GM12891 (cell line): ENCODE data around the gene TGFBR2.

Source experiments
- PAX5 ChIP-seq: IDR thresholded peaks from 2 replicates; pipeline ENCODE4 v1.6.1; 2011; ENCODE audit warnings: low read length, moderate library complexity, mild to moderate bottlenecking; ENCODE audit not compliant: insufficient read depth, severe bottlenecking
- POLR2A ChIP-seq: IDR thresholded peaks from 2 replicates; pipeline ENCODE4 v1.6.1; 2011; ENCODE audit warnings: low read depth, low read length, control low read depth
- POLR2AphosphoS5 ChIP-seq: IDR thresholded peaks from 2 replicates; pipeline ENCODE4 v1.6.1; 2011; ENCODE audit warnings: low read depth, low read length, control low read depth
- POU2F2 ChIP-seq: IDR thresholded peaks from 2 replicates; pipeline ENCODE4 v1.6.1; 2011; ENCODE audit warnings: low read depth, mild to moderate bottlenecking, control low read depth, low read length, moderate library complexity
- SPI1 ChIP-seq: IDR thresholded peaks from 2 replicates; pipeline ENCODE4 v1.6.1; 2011; ENCODE audit warnings: low read depth, low read length, control low read depth
- TAF1 ChIP-seq: IDR thresholded peaks from 2 replicates; pipeline ENCODE4 v1.6.1; 2011; ENCODE audit warnings: low read depth, low read length, control low read depth

- TF ChIP-seq POLR2A = no peak
- no peak for TF ChIP-seq POLR2AphosphoS5
- no peak for TF ChIP-seq POU2F2
- TF ChIP-seq TAF1 = no peak
- no peak for TF ChIP-seq SPI1
- no peak for TF ChIP-seq PAX5
Observed at GRCh38 chr3:30585654-30586053, 20.7 kb upstream of the TGFBR2 start.
